Ramos (cell line): ENCODE measurements around the gene PPP5C.
"Not testable (repeated sequence)": the region's sequence is repeated elsewhere in the genome, so short reads cannot be mapped to it uniquely, and the experiment has no call there.

ENCODE experiments used
- in situ Hi-C: fragments of 300-500 bp; cut with MboI; formaldehyde crosslinking; loops from one replicate; pipeline ENCODE4 v1.14.3; 2022; ENCODE audit warnings: low sequenced_read_pairs; ENCODE audit not compliant: unreplicated experiment

PPP5C gene

GRCh38 chr19:46361915-46362314 is 15.0 kb downstream of the PPP5C start:
- in situ Hi-C loops, result no loop called here

- in situ Hi-C loops, result no loop called here
Measured at GRCh38 chr19:46364359-46364758, 17.5 kb downstream of the PPP5C start.

GRCh38 chr19:46365561-46365960 is 18.7 kb downstream of the PPP5C start:
- in situ Hi-C loops, result no loop called here

GRCh38 chr19:46366620-46367292 is 19.9 kb downstream of the PPP5C start:
- in situ Hi-C loops, result no loop called here

GRCh38 chr19:46367426-46367825 is 20.5 kb downstream of the PPP5C start:
- in situ Hi-C loops, result no loop called here

- in situ Hi-C loops, result no loop called here
Measured at GRCh38 chr19:46368116-46368515, 21.2 kb downstream of the PPP5C start.

- in situ Hi-C loops, result no loop called here
Measured at GRCh38 chr19:46369817-46370216, 22.9 kb downstream of the PPP5C start.

GRCh38 chr19:46371371-46371901 is 24.5 kb downstream of the PPP5C start:
- in situ Hi-C loops, result no loop called here

- in situ Hi-C loops, result no loop called here
Measured at GRCh38 chr19:46372901-46373490, 26.1 kb downstream of the PPP5C start.

- in situ Hi-C loops, result no loop called here
Measured at GRCh38 chr19:46373491-46374359, 26.8 kb downstream of the PPP5C start.

- in situ Hi-C loops, result no loop called here
Measured at GRCh38 chr19:46374536-46375475, 27.9 kb downstream of the PPP5C start.

GRCh38 chr19:46375476-46376067 is 28.7 kb downstream of the PPP5C start:
- in situ Hi-C loops, result not testable (repeated sequence)

GRCh38 chr19:46376241-46377153 is 29.6 kb downstream of the PPP5C start:
- in situ Hi-C loops, result no loop called here

- in situ Hi-C loops, result no loop called here
Measured at GRCh38 chr19:46378268-46378667, 31.4 kb downstream of the PPP5C start.

GRCh38 chr19:46380690-46381089 is 33.8 kb downstream of the PPP5C start:
- in situ Hi-C loops, result no loop called here

- in situ Hi-C loops, result no loop called here
Measured at GRCh38 chr19:46381346-46381745, 34.5 kb downstream of the PPP5C start.

GRCh38 chr19:46381756-46382345 is 35.0 kb downstream of the PPP5C start:
- in situ Hi-C loops, result no loop called here

GRCh38 chr19:46383171-46383815 is 36.4 kb downstream of the PPP5C start:
- in situ Hi-C loops, result no loop called here
